ENCODE results near the gene CRYBG1. TPM values are rescaled to one million over a fixed set of nuclear protein-coding genes. Genes with fewer than 3 reads are reported as not detected.

Gene CRYBG1
- total RNA-seq, 1 experiment from 2014 or later = 10.1 TPM

DNA sequence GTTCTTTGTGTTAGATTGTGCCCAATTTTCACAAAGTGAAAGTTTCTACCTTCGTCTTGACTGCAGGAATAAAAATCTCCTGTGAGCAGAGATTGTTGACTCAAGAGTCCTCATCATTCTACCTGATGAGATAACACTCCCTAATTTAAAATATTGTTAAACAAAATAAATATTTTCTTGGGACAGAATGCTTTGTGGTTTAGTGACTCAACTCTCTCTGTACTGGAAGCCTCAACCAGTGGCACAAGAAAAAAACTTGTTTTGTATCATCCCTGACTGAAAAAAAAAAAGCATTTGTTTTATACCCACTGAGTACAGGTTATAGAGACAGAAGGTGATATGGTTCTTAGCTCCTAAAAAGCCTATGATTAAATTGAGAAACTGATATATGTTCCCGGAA is 78.9 kb downstream of the CRYBG1 start:
- Mint-ChIP-seq H3K9me3 (no peaks in the 10 kb centered on the region), H3K4me3 (no peak overlapping the region), H3K36me3 (no peaks in the 10 kb centered on the region), H3K27me3 (ENCODE audit: low read depth) (no peaks in the 10 kb centered on the region), H3K27ac (no peak overlapping the region), H3K4me1 (no peaks in the 10 kb centered on the region)
- no peak for ATAC-seq
- no peak for DNase-seq (ENCODE audit: low spot score)
- no peak for TF ChIP-seq NFYB (CRISPR knock-in tag; conservative IDR thresholded peaks at IDR 0.05; ENCODE audit: low read depth)
- TF ChIP-seq ZNF138 (CRISPR knock-in tag; conservative IDR thresholded peaks at IDR 0.05) = no peak
- no peak for TF ChIP-seq CREM (CRISPR knock-in tag; IDR thresholded peaks at IDR 0.05)
- TF ChIP-seq ZNF121 (CRISPR knock-in tag; IDR thresholded peaks at IDR 0.05) = no peak
- ChIA-PET POLR2A (no interaction called here), CTCF (interaction anchor here (1.0 kb wide), 1 partner anchor 79 kb away, joined by 3 read pairs; the partner anchor contains the start of gene CRYBG1)

DNA sequence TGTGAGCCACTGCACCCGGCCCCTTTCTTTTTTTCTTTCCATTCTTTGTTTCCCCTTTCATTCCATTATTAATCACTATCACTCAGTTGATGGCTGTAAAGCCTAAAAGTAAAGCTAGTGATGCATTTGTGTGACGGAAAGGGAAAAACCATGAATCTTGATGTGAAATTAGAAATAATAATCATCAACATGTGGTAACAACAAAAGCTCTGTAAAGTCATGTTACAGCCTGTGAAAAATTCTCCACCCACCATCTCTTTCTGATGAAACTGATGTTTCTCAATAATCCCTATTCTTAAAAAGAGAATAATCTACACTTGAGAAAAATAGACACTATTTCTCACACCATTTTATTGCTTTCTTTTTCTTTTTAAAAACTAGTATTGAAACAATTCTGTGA is 80.0 kb downstream of the CRYBG1 start:
- no peak overlapping the region for H3K4me3 Mint-ChIP-seq
- H3K36me3 Mint-ChIP-seq = no peaks in the 10 kb centered on the region
- no peaks in the 10 kb centered on the region for H3K9me3 Mint-ChIP-seq
- H3K4me1 Mint-ChIP-seq = peaks cover 3% of the 10 kb centered on the region; the same call in 1 of the 2 replicates
- ATAC-seq (no peak), DNase-seq (ENCODE audit: low spot score) (no peak)
- ChIA-PET CTCF (interaction anchor here (1.6 to 2.0 kb wide), 3 partner anchors 101 to 539 kb away, joined by 4 to 8 read pairs (median 6); no protein-coding TSS in a partner anchor), POLR2A (no interaction called here)
- no peaks in the 10 kb centered on the region for H3K27me3 Mint-ChIP-seq (ENCODE audit: low read depth)
- H3K27ac Mint-ChIP-seq = no peak overlapping the region
- TF ChIP-seq ZNF317 (CRISPR knock-in tag; IDR thresholded peaks at IDR 0.05; ENCODE audit: borderline replicate concordance, low read depth) (no peak), IRF2 (CRISPR knock-in tag; IDR thresholded peaks at IDR 0.05; ENCODE audit: borderline replicate concordance, low read depth) (no peak), ELF4 (CRISPR knock-in tag; IDR thresholded peaks at IDR 0.05; ENCODE audit: low read depth) (no peak), KAT7 (CRISPR knock-in tag; IDR thresholded peaks at IDR 0.05; ENCODE audit: borderline replicate concordance) (no peak), SP1 (CRISPR knock-in tag; conservative IDR thresholded peaks at IDR 0.05) (no peak), NFATC4 (CRISPR knock-in tag; IDR thresholded peaks at IDR 0.05) (no peak), ZNF232 (CRISPR knock-in tag; IDR thresholded peaks at IDR 0.05) (no peak), GRHL2 (CRISPR knock-in tag; IDR thresholded peaks at IDR 0.05; ENCODE audit: insufficient replicate concordance, severe bottlenecking) (no peak), JUN (CRISPR knock-in tag; IDR thresholded peaks at IDR 0.05) (no peak)
- TF ChIP-seq, protein P1, sequence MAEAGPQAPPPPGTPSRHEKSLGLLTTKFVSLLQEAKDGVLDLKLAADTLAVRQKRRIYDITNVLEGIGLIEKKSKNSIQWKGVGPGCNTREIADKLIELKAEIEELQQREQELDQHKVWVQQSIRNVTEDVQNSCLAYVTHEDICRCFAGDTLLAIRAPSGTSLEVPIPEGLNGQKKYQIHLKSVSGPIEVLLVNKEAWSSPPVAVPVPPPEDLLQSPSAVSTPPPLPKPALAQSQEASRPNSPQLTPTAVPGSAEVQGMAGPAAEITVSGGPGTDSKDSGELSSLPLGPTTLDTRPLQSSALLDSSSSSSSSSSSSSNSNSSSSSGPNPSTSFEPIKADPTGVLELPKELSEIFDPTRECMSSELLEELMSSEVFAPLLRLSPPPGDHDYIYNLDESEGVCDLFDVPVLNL (CRISPR knock-in tag; IDR thresholded peaks at IDR 0.05; ENCODE audit: borderline replicate concordance, low read depth) = no peak
- TF ChIP-seq, protein P2, sequence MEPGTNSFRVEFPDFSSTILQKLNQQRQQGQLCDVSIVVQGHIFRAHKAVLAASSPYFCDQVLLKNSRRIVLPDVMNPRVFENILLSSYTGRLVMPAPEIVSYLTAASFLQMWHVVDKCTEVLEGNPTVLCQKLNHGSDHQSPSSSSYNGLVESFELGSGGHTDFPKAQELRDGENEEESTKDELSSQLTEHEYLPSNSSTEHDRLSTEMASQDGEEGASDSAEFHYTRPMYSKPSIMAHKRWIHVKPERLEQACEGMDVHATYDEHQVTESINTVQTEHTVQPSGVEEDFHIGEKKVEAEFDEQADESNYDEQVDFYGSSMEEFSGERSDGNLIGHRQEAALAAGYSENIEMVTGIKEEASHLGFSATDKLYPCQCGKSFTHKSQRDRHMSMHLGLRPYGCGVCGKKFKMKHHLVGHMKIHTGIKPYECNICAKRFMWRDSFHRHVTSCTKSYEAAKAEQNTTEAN (CRISPR knock-in tag; IDR thresholded peaks at IDR 0.05) = no peak
- TF ChIP-seq, protein P3, sequence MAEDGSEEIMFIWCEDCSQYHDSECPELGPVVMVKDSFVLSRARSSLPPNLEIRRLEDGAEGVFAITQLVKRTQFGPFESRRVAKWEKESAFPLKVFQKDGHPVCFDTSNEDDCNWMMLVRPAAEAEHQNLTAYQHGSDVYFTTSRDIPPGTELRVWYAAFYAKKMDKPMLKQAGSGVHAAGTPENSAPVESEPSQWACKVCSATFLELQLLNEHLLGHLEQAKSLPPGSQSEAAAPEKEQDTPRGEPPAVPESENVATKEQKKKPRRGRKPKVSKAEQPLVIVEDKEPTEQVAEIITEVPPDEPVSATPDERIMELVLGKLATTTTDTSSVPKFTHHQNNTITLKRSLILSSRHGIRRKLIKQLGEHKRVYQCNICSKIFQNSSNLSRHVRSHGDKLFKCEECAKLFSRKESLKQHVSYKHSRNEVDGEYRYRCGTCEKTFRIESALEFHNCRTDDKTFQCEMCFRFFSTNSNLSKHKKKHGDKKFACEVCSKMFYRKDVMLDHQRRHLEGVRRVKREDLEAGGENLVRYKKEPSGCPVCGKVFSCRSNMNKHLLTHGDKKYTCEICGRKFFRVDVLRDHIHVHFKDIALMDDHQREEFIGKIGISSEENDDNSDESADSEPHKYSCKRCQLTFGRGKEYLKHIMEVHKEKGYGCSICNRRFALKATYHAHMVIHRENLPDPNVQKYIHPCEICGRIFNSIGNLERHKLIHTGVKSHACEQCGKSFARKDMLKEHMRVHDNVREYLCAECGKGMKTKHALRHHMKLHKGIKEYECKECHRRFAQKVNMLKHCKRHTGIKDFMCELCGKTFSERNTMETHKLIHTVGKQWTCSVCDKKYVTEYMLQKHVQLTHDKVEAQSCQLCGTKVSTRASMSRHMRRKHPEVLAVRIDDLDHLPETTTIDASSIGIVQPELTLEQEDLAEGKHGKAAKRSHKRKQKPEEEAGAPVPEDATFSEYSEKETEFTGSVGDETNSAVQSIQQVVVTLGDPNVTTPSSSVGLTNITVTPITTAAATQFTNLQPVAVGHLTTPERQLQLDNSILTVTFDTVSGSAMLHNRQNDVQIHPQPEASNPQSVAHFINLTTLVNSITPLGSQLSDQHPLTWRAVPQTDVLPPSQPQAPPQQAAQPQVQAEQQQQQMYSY (CRISPR knock-in tag; IDR thresholded peaks at IDR 0.05) = no peak
- TF ChIP-seq, protein P4, sequence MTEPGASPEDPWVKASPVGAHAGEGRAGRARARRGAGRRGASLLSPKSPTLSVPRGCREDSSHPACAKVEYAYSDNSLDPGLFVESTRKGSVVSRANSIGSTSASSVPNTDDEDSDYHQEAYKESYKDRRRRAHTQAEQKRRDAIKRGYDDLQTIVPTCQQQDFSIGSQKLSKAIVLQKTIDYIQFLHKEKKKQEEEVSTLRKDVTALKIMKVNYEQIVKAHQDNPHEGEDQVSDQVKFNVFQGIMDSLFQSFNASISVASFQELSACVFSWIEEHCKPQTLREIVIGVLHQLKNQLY (CRISPR knock-in tag; IDR thresholded peaks at IDR 0.05) = no peak

Data from WTC11 (cell line).